Activated CD8-positive, alpha-beta memory T cell treated with anti-CD3 and anti-CD28 coated beads, Interleukin-2, amount 10 ng/mL, durations not matched to agents 7 days and 5 days (primary cell): ENCODE data around the gene SBF2. TPM values are rescaled to one million over a fixed set of nuclear protein-coding genes. Genes with fewer than 3 reads are reported as not detected.

Experiments
- ATAC-seq: fragments of 150-1000 bp; cut with Tn5 transposase; one replicate; pipeline ENCODE4 v1.10.0; 2021; ENCODE audit warnings: moderate library complexity
- CTCF ChIA-PET: fragments of 350-600 bp; sonication (Branson Sonifier 250); formaldehyde crosslinking; loops from one replicate; lab custom pipeline; 2021; ENCODE audit warnings: antibody characterized with exemption; lab: Charles Lee
- DNase-seq: peaks from one replicate; pipeline ENCODE4 v3.0.0-alpha.2; 2020
- H3K27ac Mint-ChIP-seq: one replicate; pipeline ENCODE4 v1.8.0; 2021; ENCODE audit warnings: mild to moderate bottlenecking, mixed read lengths
- H3K27me3 Mint-ChIP-seq: one replicate; pipeline ENCODE4 v1.8.0; 2021; ENCODE audit warnings: mixed read lengths
- H3K36me3 Mint-ChIP-seq: one replicate; pipeline ENCODE4 v1.8.0; 2021; ENCODE audit warnings: mild to moderate bottlenecking, mixed read lengths
- H3K4me1 Mint-ChIP-seq: one replicate; pipeline ENCODE4 v1.8.0; 2021; ENCODE audit warnings: mixed read lengths
- H3K4me3 Mint-ChIP-seq: one replicate; pipeline ENCODE4 v1.8.0; 2021; ENCODE audit warnings: mild to moderate bottlenecking, moderate library complexity, mixed read lengths
- H3K9me3 Mint-ChIP-seq: one replicate; pipeline ENCODE4 v1.8.0; 2022; ENCODE audit warnings: low read depth, mixed read lengths
- total RNA-seq, 2 experiments: library from RNA; stranded (reverse); gene quantifications; one replicate each; pipeline ENCODE4 v1.2.3, GENCODE V29; 2021

SBF2 gene
- total RNA-seq, 2 experiments from 2014 or later = 4.6 to 8.3 TPM

GRCh38 chr11:10323793-10324170 is 29.8 kb upstream of the SBF2 start:
- ATAC-seq (no peak), DNase-seq (no peak)
- no peaks in the 10 kb centered on the region for H3K36me3 Mint-ChIP-seq
- H3K27ac Mint-ChIP-seq = no peak overlapping the region
- H3K4me3 Mint-ChIP-seq = no peak overlapping the region
- no peaks in the 10 kb centered on the region for H3K9me3 Mint-ChIP-seq
- H3K27me3 Mint-ChIP-seq = peaks cover 35% of the 10 kb centered on the region
- peaks cover 6% of the 10 kb centered on the region for H3K4me1 Mint-ChIP-seq
- CTCF ChIA-PET = interaction anchor here (0.5 to 3.1 kb wide), 8 partner anchors 14 to 566 kb away, joined by 3 to 15 read pairs (median 4); partner anchors contain the start of gene ADM

- DNase-seq = peak; percentile 63
- CTCF ChIA-PET = interaction anchor here (0.5 to 3.1 kb wide), 7 partner anchors 14 to 565 kb away, joined by 3 to 28 read pairs (median 8); partner anchors contain the start of gene ADM
- no peaks in the 10 kb centered on the region for H3K9me3 Mint-ChIP-seq
- peaks cover 4% of the 10 kb centered on the region for H3K4me1 Mint-ChIP-seq
- peaks cover 30% of the 10 kb centered on the region for H3K27me3 Mint-ChIP-seq
- H3K4me3 Mint-ChIP-seq = no peak overlapping the region
- peak; percentile 90 for ATAC-seq
- peak overlapping the region; percentile 48 for H3K27ac Mint-ChIP-seq
- H3K36me3 Mint-ChIP-seq = no peaks in the 10 kb centered on the region
Observed at GRCh38 chr11:10322830-10323792, 29.1 kb upstream of the SBF2 start.

GRCh38 chr11:10322401-10322800 is 28.4 kb upstream of the SBF2 start:
- H3K4me3 Mint-ChIP-seq = no peak overlapping the region
- H3K36me3 Mint-ChIP-seq = no peaks in the 10 kb centered on the region
- peaks cover 4% of the 10 kb centered on the region for H3K4me1 Mint-ChIP-seq
- ATAC-seq = no peak
- H3K9me3 Mint-ChIP-seq = no peaks in the 10 kb centered on the region
- DNase-seq = no peak
- peak overlapping the region; percentile 48 for H3K27ac Mint-ChIP-seq
- H3K27me3 Mint-ChIP-seq = peaks cover 27% of the 10 kb centered on the region
- CTCF ChIA-PET = interaction anchor here (3.1 kb wide), 1 partner anchor 14 kb away, joined by 28 read pairs; no protein-coding TSS in a partner anchor

GRCh38 chr11:10320736-10321465 is 26.9 kb upstream of the SBF2 start:
- no peak overlapping the region for H3K27ac Mint-ChIP-seq

GRCh38 chr11:10319702-10320558 is 25.9 kb upstream of the SBF2 start:
- H3K4me1 Mint-ChIP-seq = peaks cover 4% of the 10 kb centered on the region
- DNase-seq = no peak
- CTCF ChIA-PET = interaction anchor here (0.6 to 3.1 kb wide), 5 partner anchors 12 to 1738 kb away, joined by 3 to 28 read pairs (median 4); partner anchors contain the start of genes ADM and RNF141
- no peak for ATAC-seq
- peaks cover 16% of the 10 kb centered on the region for H3K27me3 Mint-ChIP-seq
- no peak overlapping the region for H3K4me3 Mint-ChIP-seq
- no peaks in the 10 kb centered on the region for H3K9me3 Mint-ChIP-seq
- no peak overlapping the region for H3K27ac Mint-ChIP-seq
- no peaks in the 10 kb centered on the region for H3K36me3 Mint-ChIP-seq

More at GRCh38 chr11:10320736-10321465, 26.9 kb upstream of the SBF2 start:
- DNase-seq (no peak), ATAC-seq (no peak)
- Mint-ChIP-seq H3K36me3 (no peaks in the 10 kb centered on the region), H3K9me3 (no peaks in the 10 kb centered on the region), H3K4me3 (no peak overlapping the region), H3K27me3 (peaks cover 26% of the 10 kb centered on the region), H3K4me1 (peaks cover 4% of the 10 kb centered on the region)
- CTCF ChIA-PET = interaction anchor here (0.6 to 3.1 kb wide), 5 partner anchors 13 to 1737 kb away, joined by 3 to 28 read pairs (median 4); partner anchors contain the start of genes ADM and RNF141

- Mint-ChIP-seq H3K36me3 (no peaks in the 10 kb centered on the region), H3K4me1 (peaks cover 8% of the 10 kb centered on the region), H3K4me3 (no peak overlapping the region), H3K27ac (no peak overlapping the region), H3K27me3 (peaks cover 11% of the 10 kb centered on the region), H3K9me3 (no peaks in the 10 kb centered on the region)
- DNase-seq (no peak), ATAC-seq (no peak)
- CTCF ChIA-PET = interaction anchor here (0.6 to 1.6 kb wide), 2 partner anchors 10 to 1072 kb away, joined by 3 to 13 read pairs; no protein-coding TSS in a partner anchor
Observed at GRCh38 chr11:10318527-10318802, 24.4 kb upstream of the SBF2 start.

GRCh38 chr11:10317776-10318526 is 23.9 kb upstream of the SBF2 start:
- peaks cover 9% of the 10 kb centered on the region for H3K27me3 Mint-ChIP-seq
- DNase-seq (no peak), ATAC-seq (no peak)
- peaks cover 8% of the 10 kb centered on the region for H3K4me1 Mint-ChIP-seq
- H3K4me3 Mint-ChIP-seq = no peak overlapping the region
- no peak overlapping the region for H3K27ac Mint-ChIP-seq
- H3K36me3 Mint-ChIP-seq = no peaks in the 10 kb centered on the region
- no peaks in the 10 kb centered on the region for H3K9me3 Mint-ChIP-seq
- CTCF ChIA-PET = interaction anchor here (0.6 to 1.6 kb wide), 3 partner anchors 10 to 1071 kb away, joined by 3 to 13 read pairs (median 3); no protein-coding TSS in a partner anchor

- no peaks in the 10 kb centered on the region for H3K9me3 Mint-ChIP-seq
- CTCF ChIA-PET = interaction anchor here (1.5 to 1.6 kb wide), 2 partner anchors 9 to 560 kb away, joined by 3 to 13 read pairs; no protein-coding TSS in a partner anchor
- DNase-seq (no peak), ATAC-seq (no peak)
- no peaks in the 10 kb centered on the region for H3K36me3 Mint-ChIP-seq
- no peak overlapping the region for H3K4me3 Mint-ChIP-seq
- peaks cover 4% of the 10 kb centered on the region for H3K4me1 Mint-ChIP-seq
- peaks cover 14% of the 10 kb centered on the region for H3K27me3 Mint-ChIP-seq
- no peak overlapping the region for H3K27ac Mint-ChIP-seq
Observed at GRCh38 chr11:10317151-10317755, 23.2 kb upstream of the SBF2 start.

- no peaks in the 10 kb centered on the region for H3K9me3 Mint-ChIP-seq
- H3K27ac Mint-ChIP-seq = no peak overlapping the region
- ATAC-seq (no peak), DNase-seq (no peak)
- H3K4me3 Mint-ChIP-seq = no peak overlapping the region
- peaks cover 24% of the 10 kb centered on the region for H3K27me3 Mint-ChIP-seq
- H3K36me3 Mint-ChIP-seq = no peaks in the 10 kb centered on the region
- CTCF ChIA-PET = interaction anchor here (1.0 to 1.7 kb wide), 4 partner anchors 11 to 126 kb away, joined by 3 to 5 read pairs (median 4); partner anchors contain the start of gene ADM
- H3K4me1 Mint-ChIP-seq = peaks cover 7% of the 10 kb centered on the region
Observed at GRCh38 chr11:10315083-10315482, 21.1 kb upstream of the SBF2 start.

- CTCF ChIA-PET = interaction anchor here (0.6 to 1.7 kb wide), 5 partner anchors 10 to 153 kb away, joined by 3 to 5 read pairs (median 4); partner anchors contain the start of gene ADM
- peaks cover 9% of the 10 kb centered on the region for H3K4me1 Mint-ChIP-seq
- peaks cover 30% of the 10 kb centered on the region for H3K27me3 Mint-ChIP-seq
- H3K9me3 Mint-ChIP-seq = no peaks in the 10 kb centered on the region
- DNase-seq = no peak
- no peak overlapping the region for H3K4me3 Mint-ChIP-seq
- H3K27ac Mint-ChIP-seq = no peak overlapping the region
- peak; percentile 92 for ATAC-seq
- H3K36me3 Mint-ChIP-seq = no peaks in the 10 kb centered on the region
Observed at GRCh38 chr11:10314199-10315072, 20.4 kb upstream of the SBF2 start.

- H3K9me3 Mint-ChIP-seq = no peaks in the 10 kb centered on the region
Observed at GRCh38 chr11:10311802-10312201, 17.8 kb upstream of the SBF2 start.

More at GRCh38 chr11:10311802-10312201, 17.8 kb upstream of the SBF2 start:
- CTCF ChIA-PET = interaction anchor here (1.6 kb wide), 1 partner anchor 8 kb away, joined by 4 read pairs; no protein-coding TSS in a partner anchor
- peaks cover 23% of the 10 kb centered on the region for H3K4me1 Mint-ChIP-seq
- no peak for ATAC-seq
- peaks cover 43% of the 10 kb centered on the region for H3K27me3 Mint-ChIP-seq
- no peak overlapping the region for H3K27ac Mint-ChIP-seq
- H3K4me3 Mint-ChIP-seq = no peak overlapping the region
- H3K36me3 Mint-ChIP-seq = peaks cover 2% of the 10 kb centered on the region
- DNase-seq = no peak
